Pancreas (tissue), 10 donors: ENCODE measurements around the gene DGLUCY. TPM values are rescaled to one million over a fixed set of nuclear protein-coding genes. Genes with fewer than 3 reads are reported as not detected.
"Not testable (repeated sequence)": the region's sequence is repeated elsewhere in the genome, so short reads cannot be mapped to it uniquely, and the experiment has no call there.

ENCODE experiments used
- ATAC-seq, 4 donors: fragments of 200-7000 bp; cut with Tn5 transposase; one replicate each; pipeline versions ENCODE4 v1.8.0 to v1.9.1; 2020; ENCODE audit warnings: mild to moderate bottlenecking in 4 of 4, moderate library complexity in 4 of 4
- DNase-seq, 6 donors: peaks; one replicate each; pipeline ENCODE4 v3.0.0-alpha.2; 2020
- FAIRE-seq: peaks from 2 replicates; lab custom pipeline; 2012; peaks lifted over from hg19 to GRCh38; lab: Jason Lieb, UNC
- H3K27ac ChIP-seq, 4 donors: fragments of 200-600 bp; sonication (generic); 1 replicate in 3 of 4; 2 replicates in 1 of 4; pipeline versions ENCODE4 v1.5.0 to v1.8.0; 2020
- H3K27me3 ChIP-seq, 4 donors: fragments of 200-600 bp; one replicate each; pipeline ENCODE4 v1.8.0; 2021
- H3K36me3 ChIP-seq, 3 donors: fragments of 200-600 bp; sonication (generic) in 1 of 3; one replicate each; pipeline versions ENCODE4 v1.5.0 to v1.8.0; 2020 to 2021
- H3K4me1 ChIP-seq, 3 donors: fragments of 200-600 bp; one replicate each; pipeline ENCODE4 v1.8.0; 2021
- H3K4me3 ChIP-seq, 4 donors: fragments of 200-600 bp; sonication (generic) in 2 of 4; one replicate each; pipeline versions ENCODE4 v1.5.0 to v1.8.0; 2020 to 2021
- H3K9me3 ChIP-seq, 4 donors: fragments of 200-600 bp; one replicate each; pipeline ENCODE4 v1.8.0; 2021
- CTCF ChIP-seq, 4 donors: fragments of 200-600 bp; sonication (generic) in 3 of 4; IDR thresholded peaks; one replicate each; pipeline versions ENCODE4 v1.5.0 to v1.8.0; 2021; ENCODE audit warnings: antibody characterized with exemption in 4 of 4
- WGBS, 2 donors: extraction: QIAGEN DNeasy Blood & Tissue Kit; methylation state at CpG; one replicate each; pipeline ENCODE4 v1.1.7; 2013; 5-methylcytosine and 5-hydroxymethylcytosine counted together
- intact Hi-C, 3 donors: fragments of 100-400 bp; cut with DNase I; formaldehyde crosslinking; loops; one replicate each; pipeline versions ENCODE4 v1.11.1 to v1.14.2; 2022
- polyA plus RNA-seq, 2 donors: library from polyadenylated mRNA; stranded (reverse); fragments of 200-250 nt; gene quantifications; one replicate each; pipeline ENCODE4 v1.2.3, GENCODE V29; 2013
- total RNA-seq, 6 donors: library from RNA; stranded (reverse); fragmentation: NEBNext Ultra II Directional in 4 of 6; extraction: Animal tissue kit (Norgen Biotek cat#: 25700) in 4 of 6; gene quantifications; one replicate each; pipeline versions ENCODE4 v1.2.1 to v1.2.4, GENCODE V29; 2021 to 2023
- donor health status: healthy with polysubstance abuse.
- donor health status: DM: no; HTN: no; CAD: no; lungs with moderate emphysema.
- donor health status: DM: no; HTN: no; CAD: no.
- donor health status: control.
- donor health status: control.
- donor health status: Bipolar disorder and iron deficiency.
- donor health status: DM: yes; HTN: yes; CAD: no.
- donor health status: DM: no; HTN: no; CAD: no.
- donor health status: DM: no; HTN: no; CAD: no.
- donor health status: DM: yes; HTN: yes; CAD: no.

DGLUCY gene
- total and polyA plus RNA-seq, 8 donors, result 11.9 to 43.4 (median 23.1) TPM

- H3K27ac ChIP-seq, result no peak overlapping the region
- TF ChIP-seq CTCF (IDR thresholded peaks at IDR 0.05), result no peak
- intact Hi-C loops, result no loop called here
- H3K4me3 ChIP-seq, result no peak overlapping the region
- DNase-seq, result no peak
- H3K27me3 ChIP-seq, result no peaks in the 10 kb centered on the region
- no peak for ATAC-seq
- no peaks in the 10 kb centered on the region for H3K36me3 ChIP-seq
- FAIRE-seq, result no peak
- 80 to 95% methylated on average over 4 of the region's 4 CpGs for WGBS, 2 donors
- no peaks in the 10 kb centered on the region for H3K9me3 ChIP-seq
- no peaks in the 10 kb centered on the region for H3K4me1 ChIP-seq
Observed at GRCh38 chr14:91094772-91095171, 19.1 kb upstream of the DGLUCY start.

GRCh38 chr14:91095178-91095577 is 18.7 kb upstream of the DGLUCY start:
- Histone ChIP-seq H3K9me3 (no peaks in the 10 kb centered on the region), H3K4me1 (no peaks in the 10 kb centered on the region), H3K27ac (no peak overlapping the region), H3K36me3 (no peaks in the 10 kb centered on the region), H3K4me3 (no peak overlapping the region), H3K27me3 (no peaks in the 10 kb centered on the region)
- intact Hi-C loops, result no loop called here
- no peak for TF ChIP-seq CTCF (IDR thresholded peaks at IDR 0.05)
- whole genome bisulfite sequencing, 2 donors, result 72 to 77% methylated on average over 8 of the region's 8 CpGs
- FAIRE-seq (no peak), DNase-seq (no peak), ATAC-seq (no peak)

- DNase-seq, ATAC-seq, H3K4me3 ChIP-seq, H3K27me3 ChIP-seq, H3K27ac ChIP-seq, H3K9me3 ChIP-seq, intact Hi-C loops, FAIRE-seq, H3K36me3 ChIP-seq, H3K4me1 ChIP-seq: not testable (repeated sequence)
- WGBS, 2 donors, result 86 to 93% methylated on average over 3 to 5 of the region's 5 CpGs
Observed at GRCh38 chr14:91097657-91098056, 16.2 kb upstream of the DGLUCY start.

GRCh38 chr14:91098591-91098990 is 15.3 kb upstream of the DGLUCY start:
- no peak for TF ChIP-seq CTCF (IDR thresholded peaks at IDR 0.05)
- H3K27me3 ChIP-seq, result no peaks in the 10 kb centered on the region
- DNase-seq (no peak), ATAC-seq (peak in 1 of 4 donors; percentile 54), FAIRE-seq (no peak)
- no peaks in the 10 kb centered on the region for H3K4me1 ChIP-seq
- 59 to 70% methylated on average over 3 of the region's 3 CpGs for WGBS, 2 donors
- no peak overlapping the region for H3K4me3 ChIP-seq
- H3K27ac ChIP-seq, result no peak overlapping the region
- intact Hi-C loops, result no loop called here
- H3K36me3 ChIP-seq, result no peaks in the 10 kb centered on the region
- H3K9me3 ChIP-seq, result no peaks in the 10 kb centered on the region

- Histone ChIP-seq H3K4me1 (no peaks in the 10 kb centered on the region), H3K36me3 (no peaks in the 10 kb centered on the region), H3K27ac (no peak overlapping the region), H3K4me3 (no peak overlapping the region), H3K27me3 (no peaks in the 10 kb centered on the region), H3K9me3 (no peaks in the 10 kb centered on the region)
- ATAC-seq, result no peak
- intact Hi-C loops, result no loop called here
- TF ChIP-seq CTCF (IDR thresholded peaks at IDR 0.05), result no peak
- DNase-seq, result no peak
- 75 to 81% methylated on average over 5 of the region's 5 CpGs for WGBS, 2 donors
- FAIRE-seq, result no peak
Observed at GRCh38 chr14:91100102-91100501, 13.8 kb upstream of the DGLUCY start.
